ENCODE results near the gene OPCML. TPM values are rescaled to one million over a fixed set of nuclear protein-coding genes. Genes with fewer than 3 reads are reported as not detected.

The OPCML gene
- total RNA-seq, 5 donors from 2014 or later (not counting 1 experiment from before 2014, with no cell fraction given) = not detected

- Histone ChIP-seq H3K4me3 (ENCODE audit: control insufficient read depth in 1 of 2, extremely low read depth in 1 of 2, low read length in 1 of 2) (no peak overlapping the region), H3K36me3 (ENCODE audit: control insufficient read depth in 2 of 2, extremely low read depth in 1 of 2, insufficient read depth in 1 of 2, low read length in 1 of 2) (no peaks in the 10 kb centered on the region), H3K27ac (ENCODE audit: low read length) (no peak overlapping the region), H3K27me3 (replicated peaks in 1 of 2; ENCODE audit: control insufficient read depth in 2 of 2, extremely low read depth in 1 of 2, insufficient read depth in 2 of 2, low read length in 1 of 2) (no peaks in the 10 kb centered on the region), H3K9me3 (no peaks in the 10 kb centered on the region), H3K4me1 (ENCODE audit: control insufficient read depth in 1 of 2, extremely low read depth in 1 of 2, insufficient read depth in 2 of 2, low read length in 2 of 2) (peaks cover 0 to 9% of the 10 kb centered on the region in 2 experiments)
- no peaks in the 10 kb centered on the region for H3K27me3 Mint-ChIP-seq
- 20% methylated on average over 1 of the region's 4 CpGs for WGBS (ENCODE audit: insufficient coverage)
- no peak overlapping the region for H3K27ac Mint-ChIP-seq
- CTCF ChIA-PET = no interaction called here
- no peaks in the 10 kb centered on the region for H3K36me3 Mint-ChIP-seq
- H3K9me3 Mint-ChIP-seq = peaks cover 0 to 3% (median 0%) of the 10 kb centered on the region in 3 donors
- POLR2A ChIA-PET = no interaction called here
- no peak overlapping the region for H3K4me3 Mint-ChIP-seq
- ATAC-seq (replicated peaks in 1 of 4) (no peak), DNase-seq (no peak)
- peaks cover 0 to 14% (median 9%) of the 10 kb centered on the region in 3 donors for H3K4me1 Mint-ChIP-seq
These were observed 845.4 kb downstream of the OPCML start for GRCh38 chr11:132686886-132687285.

GRCh38 chr11:132685174-132685611 is 847.1 kb downstream of the OPCML start:
- Histone ChIP-seq H3K36me3 (ENCODE audit: control insufficient read depth in 2 of 2, extremely low read depth in 1 of 2, insufficient read depth in 1 of 2, low read length in 1 of 2) (no peaks in the 10 kb centered on the region), H3K4me1 (ENCODE audit: control insufficient read depth in 1 of 2, extremely low read depth in 1 of 2, insufficient read depth in 2 of 2, low read length in 2 of 2) (peaks cover 0 to 9% of the 10 kb centered on the region in 2 experiments), H3K27ac (ENCODE audit: low read length) (no peak overlapping the region), H3K9me3 (no peaks in the 10 kb centered on the region), H3K4me3 (ENCODE audit: control insufficient read depth in 1 of 2, extremely low read depth in 1 of 2, low read length in 1 of 2) (no peak overlapping the region), H3K27me3 (replicated peaks in 1 of 2; ENCODE audit: control insufficient read depth in 2 of 2, extremely low read depth in 1 of 2, insufficient read depth in 2 of 2, low read length in 1 of 2) (no peaks in the 10 kb centered on the region)
- DNase-seq = peak in 1 of 35 experiments; percentile 1
- peaks cover 0 to 14% (median 9%) of the 10 kb centered on the region in 3 donors for H3K4me1 Mint-ChIP-seq
- H3K36me3 Mint-ChIP-seq = no peaks in the 10 kb centered on the region
- H3K9me3 Mint-ChIP-seq = peaks cover 0 to 3% (median 0%) of the 10 kb centered on the region in 3 donors
- WGBS (ENCODE audit: insufficient coverage) = no CpG with 5 or more reads among the region's 3 CpGs
- ChIA-PET POLR2A (no interaction called here), CTCF (no interaction called here)
- ATAC-seq (replicated peaks in 1 of 4) = peak in 1 of 4 experiments; percentile 16
- H3K4me3 Mint-ChIP-seq = no peak overlapping the region
- H3K27me3 Mint-ChIP-seq = no peaks in the 10 kb centered on the region
- H3K27ac Mint-ChIP-seq = no peak overlapping the region

- no peaks in the 10 kb centered on the region for H3K9me3 ChIP-seq
- ChIA-PET POLR2A (no interaction called here), CTCF (no interaction called here)
- peaks cover 0 to 10% (median 4%) of the 10 kb centered on the region in 3 donors for H3K9me3 Mint-ChIP-seq
- no peaks in the 10 kb centered on the region for H3K27me3 ChIP-seq (replicated peaks in 1 of 2; ENCODE audit: control insufficient read depth in 2 of 2, extremely low read depth in 1 of 2, insufficient read depth in 2 of 2, low read length in 1 of 2)
- H3K36me3 Mint-ChIP-seq = no peaks in the 10 kb centered on the region
- DNase-seq (no peak), ATAC-seq (replicated peaks in 1 of 4) (no peak)
- H3K4me3 ChIP-seq (ENCODE audit: control insufficient read depth in 1 of 2, extremely low read depth in 1 of 2, low read length in 1 of 2) = no peak overlapping the region
- no peaks in the 10 kb centered on the region for H3K36me3 ChIP-seq (ENCODE audit: control insufficient read depth in 2 of 2, extremely low read depth in 1 of 2, insufficient read depth in 1 of 2, low read length in 1 of 2)
- no peak overlapping the region for H3K27ac Mint-ChIP-seq
- H3K4me1 ChIP-seq (ENCODE audit: control insufficient read depth in 1 of 2, extremely low read depth in 1 of 2, insufficient read depth in 2 of 2, low read length in 2 of 2) = peaks cover 0 to 9% of the 10 kb centered on the region in 2 experiments
- peaks cover 0 to 14% (median 9%) of the 10 kb centered on the region in 3 donors for H3K4me1 Mint-ChIP-seq
- no CpG with 5 or more reads among the region's 2 CpGs for WGBS (ENCODE audit: insufficient coverage)
- no peak overlapping the region for H3K27ac ChIP-seq (ENCODE audit: low read length)
- no peak overlapping the region for H3K4me3 Mint-ChIP-seq
- no peaks in the 10 kb centered on the region for H3K27me3 Mint-ChIP-seq
These were observed 848.7 kb downstream of the OPCML start for GRCh38 chr11:132683602-132684001.

- 67% methylated on average over 4 of the region's 7 CpGs for WGBS (ENCODE audit: insufficient coverage)
- Mint-ChIP-seq H3K9me3 (peaks cover 0 to 13% (median 10%) of the 10 kb centered on the region in 3 donors), H3K27ac (no peak overlapping the region), H3K27me3 (no peaks in the 10 kb centered on the region), H3K4me1 (peaks cover 0 to 14% (median 9%) of the 10 kb centered on the region in 3 donors), H3K4me3 (no peak overlapping the region), H3K36me3 (no peaks in the 10 kb centered on the region)
- ChIA-PET CTCF (no interaction called here), POLR2A (no interaction called here)
- Histone ChIP-seq H3K27me3 (replicated peaks in 1 of 2; ENCODE audit: control insufficient read depth in 2 of 2, extremely low read depth in 1 of 2, insufficient read depth in 2 of 2, low read length in 1 of 2) (no peaks in the 10 kb centered on the region), H3K9me3 (no peaks in the 10 kb centered on the region), H3K36me3 (ENCODE audit: control insufficient read depth in 2 of 2, extremely low read depth in 1 of 2, insufficient read depth in 1 of 2, low read length in 1 of 2) (no peaks in the 10 kb centered on the region), H3K4me3 (ENCODE audit: control insufficient read depth in 1 of 2, extremely low read depth in 1 of 2, low read length in 1 of 2) (no peak overlapping the region), H3K4me1 (ENCODE audit: control insufficient read depth in 1 of 2, extremely low read depth in 1 of 2, insufficient read depth in 2 of 2, low read length in 2 of 2) (peaks cover 0 to 9% of the 10 kb centered on the region in 2 experiments), H3K27ac (ENCODE audit: low read length) (no peak overlapping the region)
- no peak for DNase-seq
- no peak for ATAC-seq (replicated peaks in 1 of 4)
These were observed 850.3 kb downstream of the OPCML start for GRCh38 chr11:132681971-132682370.

GRCh38 chr11:132680584-132680983 is 851.7 kb downstream of the OPCML start:
- no peaks in the 10 kb centered on the region for H3K36me3 ChIP-seq (ENCODE audit: control insufficient read depth in 2 of 2, extremely low read depth in 1 of 2, insufficient read depth in 1 of 2, low read length in 1 of 2)
- POLR2A ChIA-PET = no interaction called here
- no peak for DNase-seq

GRCh38 chr11:132674151-132674550 is 858.1 kb downstream of the OPCML start:
- ChIA-PET CTCF (no interaction called here), POLR2A (no interaction called here)
- H3K36me3 ChIP-seq (ENCODE audit: control insufficient read depth in 2 of 2, extremely low read depth in 1 of 2, insufficient read depth in 1 of 2, low read length in 1 of 2) = no peaks in the 10 kb centered on the region
- no peaks in the 10 kb centered on the region for H3K4me1 ChIP-seq (ENCODE audit: control insufficient read depth in 1 of 2, extremely low read depth in 1 of 2, insufficient read depth in 2 of 2, low read length in 2 of 2)
- no peaks in the 10 kb centered on the region for H3K36me3 Mint-ChIP-seq
- DNase-seq = no peak
- no peak overlapping the region for H3K4me3 ChIP-seq (ENCODE audit: control insufficient read depth in 1 of 2, extremely low read depth in 1 of 2, low read length in 1 of 2)
- H3K27me3 ChIP-seq (replicated peaks in 1 of 2; ENCODE audit: control insufficient read depth in 2 of 2, extremely low read depth in 1 of 2, insufficient read depth in 2 of 2, low read length in 1 of 2) = no peaks in the 10 kb centered on the region
- no peak for ATAC-seq (replicated peaks in 1 of 4)
- no peak overlapping the region for H3K27ac ChIP-seq (ENCODE audit: low read length)
- H3K27me3 Mint-ChIP-seq = no peaks in the 10 kb centered on the region
- WGBS (ENCODE audit: insufficient coverage) = no CpG with 5 or more reads among the region's 4 CpGs
- no peaks in the 10 kb centered on the region for H3K9me3 ChIP-seq
- no peak overlapping the region for H3K27ac Mint-ChIP-seq
- H3K4me3 Mint-ChIP-seq = no peak overlapping the region
- peaks cover 2 to 10% (median 5%) of the 10 kb centered on the region in 3 donors for H3K9me3 Mint-ChIP-seq
- no peaks in the 10 kb centered on the region for H3K4me1 Mint-ChIP-seq

More at GRCh38 chr11:132680584-132680983, 851.7 kb downstream of the OPCML start:
- no peak for ATAC-seq (replicated peaks in 1 of 4)
- H3K27me3 ChIP-seq (replicated peaks in 1 of 2; ENCODE audit: control insufficient read depth in 2 of 2, extremely low read depth in 1 of 2, insufficient read depth in 2 of 2, low read length in 1 of 2) = no peaks in the 10 kb centered on the region
- Mint-ChIP-seq H3K27me3 (no peaks in the 10 kb centered on the region), H3K4me1 (peaks cover 0 to 6% (median 6%) of the 10 kb centered on the region in 3 donors), H3K9me3 (peaks cover 0 to 13% (median 10%) of the 10 kb centered on the region in 3 donors), H3K27ac (no peak overlapping the region), H3K4me3 (no peak overlapping the region), H3K36me3 (no peaks in the 10 kb centered on the region)
- CTCF ChIA-PET = no interaction called here
- WGBS (ENCODE audit: insufficient coverage) = 82% methylated on average over 7 of the region's 12 CpGs
- H3K27ac ChIP-seq (ENCODE audit: low read length) = no peak overlapping the region
- H3K9me3 ChIP-seq = no peaks in the 10 kb centered on the region
- H3K4me3 ChIP-seq (ENCODE audit: control insufficient read depth in 1 of 2, extremely low read depth in 1 of 2, low read length in 1 of 2) = no peak overlapping the region
- peaks cover 0 to 6% of the 10 kb centered on the region in 2 experiments for H3K4me1 ChIP-seq (ENCODE audit: control insufficient read depth in 1 of 2, extremely low read depth in 1 of 2, insufficient read depth in 2 of 2, low read length in 2 of 2)
